HCT116 (cell line): ENCODE measurements around the gene PPP2R5D.

ENCODE experiments used
- CEBPB ChIP-seq: IDR thresholded peaks from 2 replicates; pipeline ENCODE4 v1.6.1; 2012; ENCODE audit warnings: low read depth
- EZH2 ChIP-seq: fragments of 200-600 bp; sonication (generic); IDR thresholded peaks from 2 replicates; pipeline ENCODE4 v1.6.1; 2017; ENCODE audit warnings: antibody characterized with exemption, mixed run types
- EZH2phosphoT487 ChIP-seq: fragments of 200-600 bp; IDR thresholded peaks from 2 replicates; pipeline ENCODE4 v1.6.1; 2018; ENCODE audit warnings: antibody characterized with exemption, borderline replicate concordance
- POLR2A ChIP-seq: IDR thresholded peaks from 2 replicates; pipeline ENCODE4 v1.7.0; 2011; ENCODE audit warnings: borderline replicate concordance; ENCODE audit not compliant: insufficient read depth, insufficient read length; ENCODE audit errors: extremely low read depth
- POLR2AphosphoS5 ChIP-seq: IDR thresholded peaks from 2 replicates; pipeline ENCODE4 v1.6.1; 2011; ENCODE audit warnings: mild to moderate bottlenecking, low read depth, low read length, moderate library complexity
- RAD21 ChIP-seq: IDR thresholded peaks from 2 replicates; pipeline ENCODE4 v1.6.1; 2012; ENCODE audit warnings: low read depth, mild to moderate bottlenecking
- YY1 ChIP-seq: IDR thresholded peaks from 2 replicates; pipeline ENCODE4 v1.6.1; 2011; ENCODE audit warnings: low read length, low read depth, moderate library complexity, mild to moderate bottlenecking; ENCODE audit not compliant: insufficient replicate concordance; ENCODE audit errors: extremely low read depth
- ZBTB33 ChIP-seq: IDR thresholded peaks from 2 replicates; pipeline ENCODE4 v1.6.1; 2011; ENCODE audit warnings: mild to moderate bottlenecking, low read length, moderate library complexity; ENCODE audit not compliant: insufficient replicate concordance; ENCODE audit errors: extremely low read depth
- TF ChIP-seq, protein P1 (sequence below), 3 experiments: fragments of 200-600 bp in 1 of 3; sonication (generic) in 1 of 3; IDR thresholded peaks in 2 of 3; conservative IDR thresholded peaks in 1 of 3; 2 replicates each; pipeline ENCODE4 v1.5.1; 2012 to 2017; ENCODE audit warnings: low read depth in 2 of 3, low read length in 2 of 3, antibody characterized with exemption in 1 of 3, borderline replicate concordance in 1 of 3, control low read depth in 1 of 3, mild to moderate bottlenecking in 1 of 3, mixed read lengths in 1 of 3, mixed run types in 1 of 3, moderate library complexity in 1 of 3; ENCODE audit not compliant: insufficient read depth in 1 of 3
- TF ChIP-seq, protein P2 (sequence below): IDR thresholded peaks from 2 replicates; pipeline ENCODE4 v1.6.1; 2012; ENCODE audit warnings: low read depth
- TF ChIP-seq, protein P3 (sequence below): IDR thresholded peaks from 2 replicates; pipeline ENCODE4 v1.6.1; 2012
- TF ChIP-seq, protein P4 (sequence below): IDR thresholded peaks from 2 replicates; pipeline ENCODE4 v1.6.1; 2012

DNA sequence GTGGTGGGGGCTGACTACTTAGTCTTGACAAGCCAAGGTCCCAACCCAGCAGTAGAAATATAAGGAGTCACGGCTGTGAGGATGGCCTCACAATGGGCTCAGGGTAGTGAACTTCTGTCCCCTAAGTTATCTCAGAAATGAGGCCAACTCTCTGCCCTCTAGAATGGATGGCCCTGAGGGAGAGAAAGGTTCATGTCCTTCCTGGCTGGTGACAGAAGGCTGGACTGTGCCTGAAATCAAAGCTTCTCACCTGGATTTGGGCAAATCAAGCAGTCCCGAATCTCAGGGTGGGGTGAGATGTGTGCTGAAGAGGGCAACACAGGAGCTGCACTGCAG, 49.8 kb downstream of the PPP2R5D start:
- TF ChIP-seq, protein P1, sequence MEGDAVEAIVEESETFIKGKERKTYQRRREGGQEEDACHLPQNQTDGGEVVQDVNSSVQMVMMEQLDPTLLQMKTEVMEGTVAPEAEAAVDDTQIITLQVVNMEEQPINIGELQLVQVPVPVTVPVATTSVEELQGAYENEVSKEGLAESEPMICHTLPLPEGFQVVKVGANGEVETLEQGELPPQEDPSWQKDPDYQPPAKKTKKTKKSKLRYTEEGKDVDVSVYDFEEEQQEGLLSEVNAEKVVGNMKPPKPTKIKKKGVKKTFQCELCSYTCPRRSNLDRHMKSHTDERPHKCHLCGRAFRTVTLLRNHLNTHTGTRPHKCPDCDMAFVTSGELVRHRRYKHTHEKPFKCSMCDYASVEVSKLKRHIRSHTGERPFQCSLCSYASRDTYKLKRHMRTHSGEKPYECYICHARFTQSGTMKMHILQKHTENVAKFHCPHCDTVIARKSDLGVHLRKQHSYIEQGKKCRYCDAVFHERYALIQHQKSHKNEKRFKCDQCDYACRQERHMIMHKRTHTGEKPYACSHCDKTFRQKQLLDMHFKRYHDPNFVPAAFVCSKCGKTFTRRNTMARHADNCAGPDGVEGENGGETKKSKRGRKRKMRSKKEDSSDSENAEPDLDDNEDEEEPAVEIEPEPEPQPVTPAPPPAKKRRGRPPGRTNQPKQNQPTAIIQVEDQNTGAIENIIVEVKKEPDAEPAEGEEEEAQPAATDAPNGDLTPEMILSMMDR (IDR thresholded peaks at IDR 0.05 in 2 of 3, conservative IDR thresholded peaks at IDR 0.05 in 1 of 3; ENCODE audit: borderline replicate concordance in 1 of 3, insufficient read depth in 1 of 3, low read depth in 2 of 3, low read length in 2 of 3) = no peak
- TF ChIP-seq, protein P2, sequence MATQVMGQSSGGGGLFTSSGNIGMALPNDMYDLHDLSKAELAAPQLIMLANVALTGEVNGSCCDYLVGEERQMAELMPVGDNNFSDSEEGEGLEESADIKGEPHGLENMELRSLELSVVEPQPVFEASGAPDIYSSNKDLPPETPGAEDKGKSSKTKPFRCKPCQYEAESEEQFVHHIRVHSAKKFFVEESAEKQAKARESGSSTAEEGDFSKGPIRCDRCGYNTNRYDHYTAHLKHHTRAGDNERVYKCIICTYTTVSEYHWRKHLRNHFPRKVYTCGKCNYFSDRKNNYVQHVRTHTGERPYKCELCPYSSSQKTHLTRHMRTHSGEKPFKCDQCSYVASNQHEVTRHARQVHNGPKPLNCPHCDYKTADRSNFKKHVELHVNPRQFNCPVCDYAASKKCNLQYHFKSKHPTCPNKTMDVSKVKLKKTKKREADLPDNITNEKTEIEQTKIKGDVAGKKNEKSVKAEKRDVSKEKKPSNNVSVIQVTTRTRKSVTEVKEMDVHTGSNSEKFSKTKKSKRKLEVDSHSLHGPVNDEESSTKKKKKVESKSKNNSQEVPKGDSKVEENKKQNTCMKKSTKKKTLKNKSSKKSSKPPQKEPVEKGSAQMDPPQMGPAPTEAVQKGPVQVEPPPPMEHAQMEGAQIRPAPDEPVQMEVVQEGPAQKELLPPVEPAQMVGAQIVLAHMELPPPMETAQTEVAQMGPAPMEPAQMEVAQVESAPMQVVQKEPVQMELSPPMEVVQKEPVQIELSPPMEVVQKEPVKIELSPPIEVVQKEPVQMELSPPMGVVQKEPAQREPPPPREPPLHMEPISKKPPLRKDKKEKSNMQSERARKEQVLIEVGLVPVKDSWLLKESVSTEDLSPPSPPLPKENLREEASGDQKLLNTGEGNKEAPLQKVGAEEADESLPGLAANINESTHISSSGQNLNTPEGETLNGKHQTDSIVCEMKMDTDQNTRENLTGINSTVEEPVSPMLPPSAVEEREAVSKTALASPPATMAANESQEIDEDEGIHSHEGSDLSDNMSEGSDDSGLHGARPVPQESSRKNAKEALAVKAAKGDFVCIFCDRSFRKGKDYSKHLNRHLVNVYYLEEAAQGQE = no peak
- TF ChIP-seq POLR2A (no peak), RAD21 (no peak), EZH2 (no peak), YY1 (no peak), POLR2AphosphoS5 (no peak), EZH2phosphoT487 (no peak), CEBPB (no peak), ZBTB33 (no peak)
- TF ChIP-seq, protein P3, sequence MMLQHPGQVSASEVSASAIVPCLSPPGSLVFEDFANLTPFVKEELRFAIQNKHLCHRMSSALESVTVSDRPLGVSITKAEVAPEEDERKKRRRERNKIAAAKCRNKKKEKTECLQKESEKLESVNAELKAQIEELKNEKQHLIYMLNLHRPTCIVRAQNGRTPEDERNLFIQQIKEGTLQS = no peak
- TF ChIP-seq, protein P4, sequence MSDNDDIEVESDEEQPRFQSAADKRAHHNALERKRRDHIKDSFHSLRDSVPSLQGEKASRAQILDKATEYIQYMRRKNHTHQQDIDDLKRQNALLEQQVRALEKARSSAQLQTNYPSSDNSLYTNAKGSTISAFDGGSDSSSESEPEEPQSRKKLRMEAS = no peak
